Measurements from ENCODE around the gene PIR. TPM values are rescaled to one million over a fixed set of nuclear protein-coding genes. Genes with fewer than 3 reads are reported as not detected.

Gene PIR
- total RNA-seq, 1 donor from 2014 or later: 45.0 TPM

DNA sequence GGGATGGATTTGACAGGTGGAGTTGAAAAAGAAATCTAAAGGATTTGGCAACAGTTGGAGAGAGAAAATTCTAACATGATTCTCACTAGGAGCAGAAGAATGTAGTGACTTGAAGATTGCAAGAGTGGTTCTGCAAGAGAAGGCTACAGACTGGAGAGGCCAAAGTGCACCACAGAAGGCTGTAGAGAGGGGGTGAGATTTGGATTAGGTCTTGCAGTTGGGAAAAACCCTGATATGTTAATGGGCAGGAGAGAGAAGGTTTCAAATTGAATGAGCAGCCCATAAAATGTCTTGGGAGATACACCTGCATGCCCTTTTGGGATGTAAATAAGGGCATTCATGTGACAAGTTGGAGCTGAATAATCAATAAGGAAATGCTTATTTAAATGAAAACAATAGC lies 94.3 kb downstream of the PIR start:
- Histone ChIP-seq H3K27me3 (no peaks in the 10 kb centered on the region), H3K36me3 (no peaks in the 10 kb centered on the region), H3K4me1 (no peaks in the 10 kb centered on the region), H3K9me3 (ENCODE audit: low read depth) (no peaks in the 10 kb centered on the region), H3K4me2 (no peak overlapping the region), H3K4me3 (no peak overlapping the region), H4K20me1 (ENCODE audit: low read depth) (no peaks in the 10 kb centered on the region), H3F3A (ENCODE audit: low read depth) (no peaks in the 10 kb centered on the region), H2AFZ (replicated peaks) (no peak overlapping the region), H3K79me2 (ENCODE audit: low read depth) (no peaks in the 10 kb centered on the region), H3K9ac (no peak overlapping the region), H3K27ac (no peak overlapping the region)
- H3K9me3 Mint-ChIP-seq: no peaks in the 10 kb centered on the region
- peaks cover 3% of the 10 kb centered on the region for H3K4me1 Mint-ChIP-seq
- DNase-seq (ENCODE audit: low spot score): no peak
- H3K36me3 Mint-ChIP-seq: peaks cover 2% of the 10 kb centered on the region
- H3K27me3 Mint-ChIP-seq (ENCODE audit: insufficient read depth, low read depth): no peaks in the 10 kb centered on the region
- H3K27ac Mint-ChIP-seq: no peak overlapping the region
- TF ChIP-seq EZH2 (IDR thresholded peaks at IDR 0.05) (no peak), EZH2phosphoT487 (IDR thresholded peaks at IDR 0.05) (no peak)
- TF ChIP-seq, protein P1, sequence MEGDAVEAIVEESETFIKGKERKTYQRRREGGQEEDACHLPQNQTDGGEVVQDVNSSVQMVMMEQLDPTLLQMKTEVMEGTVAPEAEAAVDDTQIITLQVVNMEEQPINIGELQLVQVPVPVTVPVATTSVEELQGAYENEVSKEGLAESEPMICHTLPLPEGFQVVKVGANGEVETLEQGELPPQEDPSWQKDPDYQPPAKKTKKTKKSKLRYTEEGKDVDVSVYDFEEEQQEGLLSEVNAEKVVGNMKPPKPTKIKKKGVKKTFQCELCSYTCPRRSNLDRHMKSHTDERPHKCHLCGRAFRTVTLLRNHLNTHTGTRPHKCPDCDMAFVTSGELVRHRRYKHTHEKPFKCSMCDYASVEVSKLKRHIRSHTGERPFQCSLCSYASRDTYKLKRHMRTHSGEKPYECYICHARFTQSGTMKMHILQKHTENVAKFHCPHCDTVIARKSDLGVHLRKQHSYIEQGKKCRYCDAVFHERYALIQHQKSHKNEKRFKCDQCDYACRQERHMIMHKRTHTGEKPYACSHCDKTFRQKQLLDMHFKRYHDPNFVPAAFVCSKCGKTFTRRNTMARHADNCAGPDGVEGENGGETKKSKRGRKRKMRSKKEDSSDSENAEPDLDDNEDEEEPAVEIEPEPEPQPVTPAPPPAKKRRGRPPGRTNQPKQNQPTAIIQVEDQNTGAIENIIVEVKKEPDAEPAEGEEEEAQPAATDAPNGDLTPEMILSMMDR (IDR thresholded peaks at IDR 0.05): no peak
- H3K4me3 Mint-ChIP-seq: no peak overlapping the region

DNA sequence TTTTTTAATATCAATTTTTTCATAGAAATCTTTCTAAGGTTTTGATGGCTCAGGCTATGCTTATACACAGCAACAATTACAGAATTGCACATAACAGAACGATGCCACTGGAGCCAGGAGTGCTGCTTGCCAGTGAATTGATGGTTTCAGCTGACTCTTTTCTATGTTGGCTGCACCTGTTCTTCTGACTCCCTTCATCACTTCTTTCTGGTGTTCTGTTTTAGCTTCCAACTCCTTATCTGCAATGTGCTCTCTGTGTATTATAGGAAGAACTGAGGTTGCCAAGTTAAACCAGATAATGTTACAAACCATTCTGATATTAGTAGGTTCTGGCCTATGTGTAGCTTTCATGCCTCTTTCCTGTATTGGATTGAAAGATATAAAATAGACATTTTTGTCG lies 97.3 kb downstream of the PIR start:
- no peak overlapping the region for H3K9ac ChIP-seq
- no peak overlapping the region for H3K4me3 ChIP-seq
- no peaks in the 10 kb centered on the region for H3K27me3 ChIP-seq
- H3K4me2 ChIP-seq: no peak overlapping the region
- TF ChIP-seq, protein P1 (IDR thresholded peaks at IDR 0.05): no peak
- TF ChIP-seq EZH2phosphoT487 (IDR thresholded peaks at IDR 0.05): no peak
- no peak for TF ChIP-seq EZH2 (IDR thresholded peaks at IDR 0.05)
- H3K27ac Mint-ChIP-seq: no peak overlapping the region
- no peak overlapping the region for H2AFZ ChIP-seq (replicated peaks)
- no peak for DNase-seq (ENCODE audit: low spot score)
- no peaks in the 10 kb centered on the region for H3K4me1 Mint-ChIP-seq
- no peaks in the 10 kb centered on the region for H3K36me3 ChIP-seq
- no peak overlapping the region for H3K4me3 Mint-ChIP-seq
- no peaks in the 10 kb centered on the region for H3K27me3 Mint-ChIP-seq (ENCODE audit: insufficient read depth, low read depth)
- H3K9me3 Mint-ChIP-seq: no peaks in the 10 kb centered on the region
- peaks cover 2% of the 10 kb centered on the region for H3K36me3 Mint-ChIP-seq
- H3K9me3 ChIP-seq (ENCODE audit: low read depth): no peaks in the 10 kb centered on the region
- H3F3A ChIP-seq (ENCODE audit: low read depth): no peaks in the 10 kb centered on the region
- no peak overlapping the region for H3K27ac ChIP-seq
- no peaks in the 10 kb centered on the region for H4K20me1 ChIP-seq (ENCODE audit: low read depth)
- H3K79me2 ChIP-seq (ENCODE audit: low read depth): no peaks in the 10 kb centered on the region
- H3K4me1 ChIP-seq: peaks cover 3% of the 10 kb centered on the region

DNA sequence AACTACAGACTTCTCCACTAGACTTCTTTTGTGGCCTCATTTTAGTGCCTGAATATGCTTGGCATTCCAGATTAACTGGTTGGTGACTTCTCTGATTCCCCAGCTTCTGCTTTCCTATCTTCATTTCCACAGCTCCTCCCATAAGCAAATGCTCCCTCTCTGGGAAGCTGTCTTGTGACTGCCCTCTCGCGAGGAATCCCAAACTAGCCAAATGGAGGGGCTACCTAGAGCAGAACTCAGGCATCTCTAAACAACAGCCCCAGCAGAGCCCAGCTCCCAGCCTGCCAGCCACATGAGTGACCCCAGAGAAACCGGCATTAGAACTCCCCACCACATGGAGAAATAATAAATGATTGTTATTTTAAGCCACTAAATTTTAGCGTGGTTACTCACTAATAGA lies 101.3 kb downstream of the PIR start:
- H2AFZ ChIP-seq (replicated peaks): no peak overlapping the region
- no peaks in the 10 kb centered on the region for H3F3A ChIP-seq (ENCODE audit: low read depth)
- no peaks in the 10 kb centered on the region for H3K27me3 ChIP-seq
- H3K9me3 ChIP-seq (ENCODE audit: low read depth): no peaks in the 10 kb centered on the region
- no peak overlapping the region for H3K9ac ChIP-seq
- no peaks in the 10 kb centered on the region for H3K79me2 ChIP-seq (ENCODE audit: low read depth)
- H3K4me2 ChIP-seq: no peak overlapping the region
- H3K36me3 ChIP-seq: no peaks in the 10 kb centered on the region
- H3K4me1 Mint-ChIP-seq: no peaks in the 10 kb centered on the region
- no peaks in the 10 kb centered on the region for H3K27me3 Mint-ChIP-seq (ENCODE audit: insufficient read depth, low read depth)
- no peak overlapping the region for H3K27ac Mint-ChIP-seq
- H3K9me3 Mint-ChIP-seq: no peaks in the 10 kb centered on the region
- TF ChIP-seq EZH2phosphoT487 (IDR thresholded peaks at IDR 0.05) (no peak), EZH2 (IDR thresholded peaks at IDR 0.05) (no peak)
- TF ChIP-seq, protein P1 (IDR thresholded peaks at IDR 0.05): no peak
- no peak overlapping the region for H3K4me3 Mint-ChIP-seq
- no peak overlapping the region for H3K27ac ChIP-seq
- H3K4me3 ChIP-seq: no peak overlapping the region
- peaks cover 3% of the 10 kb centered on the region for H3K4me1 ChIP-seq
- no peaks in the 10 kb centered on the region for H4K20me1 ChIP-seq (ENCODE audit: low read depth)
- peak; percentile 26 for DNase-seq (ENCODE audit: low spot score)
- H3K36me3 Mint-ChIP-seq: peaks cover 6% of the 10 kb centered on the region
